Panc1 (cell line): Measurements from ENCODE around the gene RPAP3. TPM values are rescaled to one million over a fixed set of nuclear protein-coding genes. Genes with fewer than 3 reads are reported as not detected.

Experiments used
- ATAC-seq: fragments of 200-7000 bp; cut with Tn5 transposase; 2 replicates; pipeline ENCODE4 v1.9.1; 2020; ENCODE audit warnings: mild to moderate bottlenecking, moderate library complexity
- BruUV-seq: library from RNA; stranded (reverse); fragments of 400-500 nt; replicated peaks from 2 replicates; lab custom pipeline; 2021; lab: Mats Ljungman, UMichigan
- CTCF ChIA-PET: fragments of 300-600 bp; sonication (Branson Sonifier 250); formaldehyde crosslinking; loops from one replicate; lab custom pipeline; 2022; ENCODE audit warnings: antibody characterized with exemption; lab: Charles Lee
- POLR2A ChIA-PET: fragments of 300-600 bp; sonication (Branson Sonifier 250); formaldehyde crosslinking; loops from one replicate; lab custom pipeline; 2022; ENCODE audit warnings: antibody characterized with exemption; lab: Charles Lee
- DNase-seq: peaks from one replicate; pipeline ENCODE4 v3.0.0-alpha.2; 2010; ENCODE audit warnings: low read depth, low spot score
- H3K27ac ChIP-seq: 2 replicates; pipeline ENCODE4 v1.5.1; 2011; ENCODE audit warnings: mild to moderate bottlenecking, low read length, inconsistent platforms
- H3K27me3 ChIP-seq: fragments of 200-500 bp; sonication (Bioruptor generic); 2 replicates; pipeline ENCODE4 v1.6.0; 2014; ENCODE audit warnings: low read length, inconsistent platforms; ENCODE audit not compliant: control insufficient read depth, insufficient read depth
- H3K36me3 ChIP-seq: fragments of 200-500 bp; sonication (Bioruptor generic); 2 replicates; pipeline ENCODE4 v1.5.1; 2014; ENCODE audit warnings: inconsistent platforms, mild to moderate bottlenecking, low read length, moderate library complexity; ENCODE audit not compliant: control insufficient read depth, insufficient read depth
- H3K4me1 ChIP-seq: 2 replicates; pipeline ENCODE4 v1.5.1; 2011; ENCODE audit warnings: inconsistent platforms, mild to moderate bottlenecking, low read length, moderate library complexity; ENCODE audit not compliant: control insufficient read depth, insufficient read depth
- H3K4me3 ChIP-seq, 2 experiments: 2 replicates each; pipeline ENCODE4 v1.5.1; 2011 to 2012; ENCODE audit warnings: low read depth in 2 of 2, low read length in 2 of 2, mild to moderate bottlenecking in 2 of 2, inconsistent platforms in 1 of 2, moderate library complexity in 1 of 2
- H3K9me3 ChIP-seq: fragments of 200-500 bp; sonication (Bioruptor generic); 2 replicates; pipeline ENCODE4 v1.5.1; 2014; ENCODE audit warnings: low read depth, mild to moderate bottlenecking, inconsistent platforms, low read length, moderate library complexity; ENCODE audit not compliant: control insufficient read depth, insufficient read depth
- POLR2AphosphoS5 ChIP-seq: IDR thresholded peaks from 2 replicates; pipeline ENCODE4 v1.6.1; 2012; ENCODE audit warnings: mild to moderate bottlenecking, low read depth, low read length, moderate library complexity
- REST ChIP-seq, 2 experiments: IDR thresholded peaks; 2 replicates each; pipeline ENCODE4 v1.6.1; 2011 to 2012; ENCODE audit warnings: low read depth in 2 of 2, control low read depth in 1 of 2, low read length in 1 of 2, mild to moderate bottlenecking in 1 of 2, moderate library complexity in 1 of 2; ENCODE audit not compliant: insufficient read depth in 1 of 2
- SIN3A ChIP-seq: IDR thresholded peaks from 2 replicates; pipeline ENCODE4 v1.6.1; 2012; ENCODE audit warnings: low read depth, mild to moderate bottlenecking, low read length, moderate library complexity, borderline replicate concordance; ENCODE audit not compliant: insufficient read depth
- TCF7L2 ChIP-seq: IDR thresholded peaks from 2 replicates; pipeline ENCODE4 v1.6.1; 2011; ENCODE audit warnings: mild to moderate bottlenecking, low read depth, low read length, inconsistent platforms
- in situ Hi-C: cut with HindIII; loops from 2 replicates; pipeline ENCODE4 v1.10.0; 2016; ENCODE audit warnings: low sequenced_read_pairs, low pct_unique_long_range_greater_than_20kb
- intact Hi-C: fragments of 100-400 bp; cut with micrococcal nuclease; formaldehyde crosslinking; loops from one replicate; pipeline ENCODE4 v1.10.0; 2022; ENCODE audit not compliant: unreplicated experiment
- total RNA-seq: library from RNA; stranded (reverse); gene quantifications from one replicate; pipeline ENCODE4 v1.2.1, GENCODE V29; 2021; ENCODE audit not compliant: unreplicated experiment
- TF ChIP-seq, protein P1 (sequence below): fragments of 450-650 bp; IDR thresholded peaks from 2 replicates; pipeline ENCODE4 v1.5.1; 2017; ENCODE audit warnings: mild to moderate bottlenecking

The RPAP3 gene
- total RNA-seq, 1 experiment from 2014 or later, result 47.3 TPM

- TF ChIP-seq POLR2AphosphoS5 (no peak), SIN3A (no peak), TCF7L2 (no peak), REST (IDR thresholded peaks at IDR 0.05; ENCODE audit: insufficient read depth in 1 of 2, low read depth in 2 of 2, low read length in 1 of 2) (no peak)
- TF ChIP-seq, protein P1, sequence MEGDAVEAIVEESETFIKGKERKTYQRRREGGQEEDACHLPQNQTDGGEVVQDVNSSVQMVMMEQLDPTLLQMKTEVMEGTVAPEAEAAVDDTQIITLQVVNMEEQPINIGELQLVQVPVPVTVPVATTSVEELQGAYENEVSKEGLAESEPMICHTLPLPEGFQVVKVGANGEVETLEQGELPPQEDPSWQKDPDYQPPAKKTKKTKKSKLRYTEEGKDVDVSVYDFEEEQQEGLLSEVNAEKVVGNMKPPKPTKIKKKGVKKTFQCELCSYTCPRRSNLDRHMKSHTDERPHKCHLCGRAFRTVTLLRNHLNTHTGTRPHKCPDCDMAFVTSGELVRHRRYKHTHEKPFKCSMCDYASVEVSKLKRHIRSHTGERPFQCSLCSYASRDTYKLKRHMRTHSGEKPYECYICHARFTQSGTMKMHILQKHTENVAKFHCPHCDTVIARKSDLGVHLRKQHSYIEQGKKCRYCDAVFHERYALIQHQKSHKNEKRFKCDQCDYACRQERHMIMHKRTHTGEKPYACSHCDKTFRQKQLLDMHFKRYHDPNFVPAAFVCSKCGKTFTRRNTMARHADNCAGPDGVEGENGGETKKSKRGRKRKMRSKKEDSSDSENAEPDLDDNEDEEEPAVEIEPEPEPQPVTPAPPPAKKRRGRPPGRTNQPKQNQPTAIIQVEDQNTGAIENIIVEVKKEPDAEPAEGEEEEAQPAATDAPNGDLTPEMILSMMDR, result no peak
- no TSS peak for BruUV-seq
- DNase-seq, result no peak
- no peak overlapping the region for H3K4me3 ChIP-seq
- no peaks in the 10 kb centered on the region for H3K36me3 ChIP-seq
- no peaks in the 10 kb centered on the region for H3K4me1 ChIP-seq
- H3K27me3 ChIP-seq, result no peaks in the 10 kb centered on the region
- no peak overlapping the region for H3K27ac ChIP-seq
- ATAC-seq, result no peak
- ChIA-PET CTCF (interaction anchor here (0.7 to 1.2 kb wide), 2 partner anchors 17 to 112 kb away, joined by 3 read pairs; no protein-coding TSS in a partner anchor), POLR2A (interaction anchor here (0.6 kb wide), 1 partner anchor 48 kb away, joined by 3 read pairs; no protein-coding TSS in a partner anchor)
- no peaks in the 10 kb centered on the region for H3K9me3 ChIP-seq
- in situ Hi-C loops (no loop called here), intact Hi-C loops (no loop called here)
Measured at GRCh38 chr12:47725893-47726292, 20.1 kb upstream of the RPAP3 start.

- DNase-seq (no peak), ATAC-seq (no peak)
- Histone ChIP-seq H3K9me3 (no peaks in the 10 kb centered on the region), H3K4me1 (no peaks in the 10 kb centered on the region), H3K27me3 (no peaks in the 10 kb centered on the region), H3K4me3 (no peak within 1 kb of the TSS), H3K27ac (no peak within 1 kb of the TSS), H3K36me3 (no peaks in the 10 kb centered on the region)
- no peak for TF ChIP-seq SIN3A
- TF ChIP-seq, protein P1, result no peak
- TF ChIP-seq REST (IDR thresholded peaks at IDR 0.05; ENCODE audit: insufficient read depth in 1 of 2, low read depth in 2 of 2, low read length in 1 of 2), result no peak
- TF ChIP-seq POLR2AphosphoS5, result no peak
- TF ChIP-seq TCF7L2, result no peak
- POLR2A ChIA-PET, result interaction anchor here (0.6 kb wide), 1 partner anchor 48 kb away, joined by 3 read pairs; no protein-coding TSS in a partner anchor
- intact Hi-C loops (no loop called here), in situ Hi-C loops (no loop called here)
- CTCF ChIA-PET, result interaction anchor here (0.6 to 1.2 kb wide), 3 partner anchors 15 to 113 kb away, joined by 3 to 6 read pairs (median 3); no protein-coding TSS in a partner anchor
- BruUV-seq, result no TSS peak
Measured at GRCh38 chr12:47725091-47725772, 19.4 kb upstream of the RPAP3 start, which contains the start of gene ENDOU. TSS of gene ENDOU (minus strand) at chr12:47725490. CDS start at chr12:47725413, 77 bp downstream.
